SU-DHL-6 (cell line): Measurements from ENCODE around the gene NKX6-2.

Experiments
- H2AFZ ChIP-seq: fragments of 200-600 bp; sonication (generic); 2 replicates; pipeline ENCODE4 v1.6.1; 2014; ENCODE audit warnings: low read depth, mild to moderate bottlenecking, moderate library complexity, mixed read lengths, antibody characterized with exemption, low read length; ENCODE audit not compliant: severe bottlenecking
- H3F3A ChIP-seq: fragments of 200-600 bp; shearing (Covaris generic); 2 replicates; pipeline ENCODE4 v1.6.0; 2016; ENCODE audit warnings: antibody characterized with exemption, mild to moderate bottlenecking; ENCODE audit not compliant: insufficient read depth
- H3K27ac ChIP-seq: fragments of 200-600 bp; sonication (generic); 2 replicates; pipeline ENCODE4 v1.5.1; 2016; ENCODE audit warnings: low read depth, mild to moderate bottlenecking, low read length, moderate library complexity, mixed read lengths
- H3K27me3 ChIP-seq: fragments of 200-600 bp; sonication (generic), shearing (Covaris generic); 2 replicates; pipeline ENCODE4 v1.6.0; 2014; ENCODE audit warnings: mild to moderate bottlenecking, low read length
- H3K36me3 ChIP-seq: fragments of 200-600 bp; sonication (generic); 2 replicates; pipeline ENCODE4 v1.6.1; 2014; ENCODE audit warnings: mild to moderate bottlenecking, low read length, mixed read lengths
- H3K4me2 ChIP-seq: fragments of 300-600, 200-600 bp; shearing (Covaris generic), sonication (generic); 2 replicates; pipeline ENCODE4 v1.6.0; 2014; ENCODE audit warnings: low read length, low read depth, mild to moderate bottlenecking; ENCODE audit not compliant: poor library complexity, severe bottlenecking
- H3K4me3 ChIP-seq: fragments of 200-600 bp; sonication (generic); 2 replicates; pipeline ENCODE4 v1.5.1; 2014; ENCODE audit warnings: antibody characterized with exemption, low read length, mild to moderate bottlenecking, mixed read lengths; ENCODE audit not compliant: insufficient read depth, poor library complexity, severe bottlenecking
- H3K79me2 ChIP-seq: fragments of 200-600 bp; sonication (generic); 2 replicates; pipeline ENCODE4 v1.6.1; 2014; ENCODE audit warnings: mild to moderate bottlenecking, low read length, moderate library complexity; ENCODE audit not compliant: insufficient read depth
- H3K9ac ChIP-seq: fragments of 200-600 bp; sonication (generic); 2 replicates; pipeline ENCODE4 v1.7.0; 2014; ENCODE audit warnings: mild to moderate bottlenecking, low read length
- H3K9me2 ChIP-seq: fragments of 200-600 bp; sonication (generic); replicated peaks from 2 replicates; pipeline ENCODE4 v1.6.1; 2014; ENCODE audit warnings: low read length; ENCODE audit not compliant: insufficient read depth
- H3K9me3 ChIP-seq: fragments of 200-600 bp; sonication (generic); 2 replicates; pipeline ENCODE4 v1.6.1; 2014; ENCODE audit warnings: low read length, mixed read lengths; ENCODE audit not compliant: insufficient read depth
- H4K20me1 ChIP-seq: fragments of 200-600 bp; sonication (generic); 2 replicates; pipeline ENCODE4 v1.6.1; 2014; ENCODE audit warnings: low read depth, mild to moderate bottlenecking, antibody characterized with exemption, low read length, moderate library complexity, mixed read lengths
- CTCF ChIP-seq: fragments of 200-600 bp; sonication (generic); IDR thresholded peaks from one replicate; pipeline ENCODE4 v1.5.1; 2017; ENCODE audit warnings: antibody characterized with exemption, mild to moderate bottlenecking, low read length, moderate library complexity; ENCODE audit not compliant: insufficient read depth, poor library complexity, severe bottlenecking
- EZH2phosphoT487 ChIP-seq: fragments of 200-600 bp; sonication (generic), shearing (Covaris generic); conservative IDR thresholded peaks from 2 replicates; pipeline ENCODE4 v1.6.1; 2018; ENCODE audit warnings: mild to moderate bottlenecking, antibody characterized with exemption, low read length, moderate library complexity, mixed read lengths

The NKX6-2 gene

DNA sequence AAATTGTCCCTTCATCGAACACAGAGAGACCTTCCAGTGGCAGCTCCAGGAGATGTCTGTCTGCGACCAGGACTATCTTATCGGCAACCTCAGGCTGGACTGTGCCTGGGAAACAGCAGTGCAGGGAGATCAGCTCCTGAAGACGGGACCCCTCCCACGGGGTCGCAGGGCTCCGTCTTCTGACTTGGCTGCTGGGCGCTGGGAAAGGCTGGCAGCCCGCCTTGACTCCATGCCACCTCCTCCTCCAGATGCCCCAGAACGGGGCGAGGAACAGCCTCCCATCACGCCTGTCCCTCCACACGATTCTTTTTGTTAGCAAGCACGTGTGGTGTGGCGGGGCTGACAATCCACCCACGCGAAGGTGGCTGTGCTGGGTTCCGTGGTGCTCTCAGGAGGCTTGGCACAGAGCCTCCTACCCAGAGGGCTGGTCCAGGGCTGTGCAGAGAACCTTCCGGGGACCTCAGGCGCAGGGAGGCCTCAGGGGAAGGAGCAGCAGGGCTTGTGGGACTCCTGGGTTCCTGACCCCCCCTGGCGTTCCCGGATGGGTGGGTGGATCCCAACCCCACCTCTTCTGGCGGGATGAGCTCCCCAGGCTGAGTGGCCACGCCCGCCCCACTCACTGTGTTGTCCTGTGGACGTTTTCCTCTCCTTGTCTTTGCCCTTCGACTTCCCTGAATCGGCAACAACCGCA, 47.6 kb upstream of the NKX6-2 start:
- Histone ChIP-seq H3F3A (no peaks in the 10 kb centered on the region), H3K27me3 (no peaks in the 10 kb centered on the region), H3K36me3 (no peaks in the 10 kb centered on the region), H3K79me2 (no peaks in the 10 kb centered on the region), H3K4me2 (no peak overlapping the region), H3K9ac (no peak overlapping the region), H2AFZ (no peak overlapping the region), H3K4me3 (no peak overlapping the region), H4K20me1 (no peaks in the 10 kb centered on the region), H3K9me3 (no peaks in the 10 kb centered on the region), H3K27ac (no peak overlapping the region), H3K9me2 (no peaks in the 10 kb centered on the region)
- TF ChIP-seq EZH2phosphoT487 = no peak
- no peak for TF ChIP-seq CTCF

DNA sequence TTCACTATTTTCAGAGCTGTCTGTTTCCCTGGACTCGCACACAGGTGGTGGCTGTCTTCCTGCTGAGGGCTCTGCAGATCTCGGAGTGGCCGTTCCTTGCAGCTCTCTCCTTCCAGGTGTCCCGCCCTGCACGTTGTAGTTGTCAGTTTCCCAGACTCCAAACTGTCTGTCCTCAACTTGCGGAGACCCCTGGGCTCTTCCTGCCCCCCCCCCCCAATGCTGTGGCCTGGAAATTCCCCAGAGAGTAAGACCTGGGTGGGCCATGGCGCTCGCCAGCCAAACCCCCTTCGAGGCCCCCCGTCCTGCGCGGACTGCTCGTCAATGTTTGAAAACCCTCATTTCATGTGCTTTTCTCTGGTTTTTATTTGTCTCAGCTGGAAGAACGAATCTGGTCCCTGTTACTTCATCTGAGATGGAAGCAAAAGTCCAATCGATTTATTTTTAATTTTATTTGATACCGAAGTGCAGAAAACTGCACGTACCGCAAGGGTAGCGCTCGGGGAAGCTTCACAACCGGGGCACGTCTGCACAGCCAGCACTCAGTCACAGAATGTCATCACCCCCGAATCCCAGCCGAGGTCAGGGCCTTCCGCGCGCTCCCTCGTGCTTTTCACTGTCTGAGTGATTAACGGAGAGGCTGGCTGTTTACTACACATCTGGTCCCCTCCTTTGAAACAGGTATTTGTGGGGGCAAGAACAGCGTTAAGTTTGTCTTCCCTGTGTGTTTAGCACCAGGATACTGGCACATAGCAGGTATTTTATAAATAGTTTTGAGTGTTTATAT, 46.4 kb upstream of the NKX6-2 start:
- Histone ChIP-seq H3K36me3 (no peaks in the 10 kb centered on the region), H3K4me3 (no peak overlapping the region), H3K27me3 (no peaks in the 10 kb centered on the region), H2AFZ (no peak overlapping the region), H3K9ac (no peak overlapping the region), H3K27ac (no peak overlapping the region), H3K9me3 (no peaks in the 10 kb centered on the region), H3K9me2 (no peaks in the 10 kb centered on the region), H3K79me2 (no peaks in the 10 kb centered on the region), H3F3A (no peaks in the 10 kb centered on the region), H4K20me1 (no peaks in the 10 kb centered on the region), H3K4me2 (no peak overlapping the region)
- TF ChIP-seq EZH2phosphoT487 = no peak
- TF ChIP-seq CTCF = no peak

GRCh38 chr10:132829403-132829802, 43.5 kb upstream of the NKX6-2 start:
- Histone ChIP-seq H3K4me3 (no peak overlapping the region), H4K20me1 (no peaks in the 10 kb centered on the region), H3K4me2 (no peak overlapping the region), H3K36me3 (no peaks in the 10 kb centered on the region), H3K9me2 (no peaks in the 10 kb centered on the region), H3K79me2 (no peaks in the 10 kb centered on the region), H2AFZ (no peak overlapping the region), H3K9me3 (peaks cover 23% of the 10 kb centered on the region; the same call in 1 of the 2 replicates), H3K27ac (no peak overlapping the region), H3K9ac (no peak overlapping the region), H3F3A (peaks cover 3% of the 10 kb centered on the region), H3K27me3 (no peaks in the 10 kb centered on the region)
- TF ChIP-seq EZH2phosphoT487 = no peak
- TF ChIP-seq CTCF = no peak
